KOPT-K1 (cell line): ENCODE measurements around the gene FANCE.

Source experiments
- H3K27ac ChIP-seq: fragments of 200-600 bp; sonication (generic); 2 replicates; pipeline ENCODE4 v1.5.1; 2016; ENCODE audit warnings: antibody characterized with exemption, mild to moderate bottlenecking, low read depth, low read length; ENCODE audit not compliant: poor library complexity, severe bottlenecking
- H3K36me3 ChIP-seq: fragments of 200-600 bp; sonication (generic); 2 replicates; pipeline ENCODE4 v1.5.1; 2017; ENCODE audit warnings: antibody characterized with exemption, mild to moderate bottlenecking, low read length, moderate library complexity; ENCODE audit not compliant: insufficient read depth
- H3K9me3 ChIP-seq: fragments of 200-600 bp; sonication (generic); 2 replicates; pipeline ENCODE4 v1.5.1; 2017; ENCODE audit warnings: antibody characterized with exemption, low read length, mild to moderate bottlenecking; ENCODE audit not compliant: insufficient read depth, poor library complexity, severe bottlenecking

The FANCE gene

DNA sequence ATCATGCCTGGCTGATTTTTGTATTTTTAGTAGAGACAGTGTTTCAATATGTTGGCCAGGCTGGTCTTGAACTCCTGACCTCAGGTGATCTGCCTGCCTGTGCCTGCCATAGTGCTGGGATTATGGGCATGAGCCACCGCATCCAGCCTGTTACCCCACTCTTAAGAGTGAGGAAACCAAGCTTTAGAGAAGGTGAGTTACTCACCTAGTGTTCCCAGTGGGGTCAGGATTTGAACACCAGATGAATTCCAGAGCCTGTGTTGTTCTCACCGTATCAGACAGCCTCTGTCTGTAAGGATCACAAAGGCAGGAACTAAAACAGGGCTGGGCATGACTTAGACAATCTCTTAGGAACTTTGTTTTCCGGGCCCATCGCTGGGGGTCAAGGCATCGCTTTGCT is 9.4 kb upstream of the FANCE start:
- Histone ChIP-seq H3K27ac (no peak overlapping the region), H3K9me3 (no peaks in the 10 kb centered on the region), H3K36me3 (no peaks in the 10 kb centered on the region)

- H3K9me3 ChIP-seq, result no peaks in the 10 kb centered on the region
- H3K36me3 ChIP-seq, result no peaks in the 10 kb centered on the region
- no peak overlapping the region for H3K27ac ChIP-seq
Measured at GRCh38 chr6:35443341-35444030, 8.7 kb upstream of the FANCE start.

GRCh38 chr6:35445691-35446090 is 6.4 kb upstream of the FANCE start:
- Histone ChIP-seq H3K9me3 (no peaks in the 10 kb centered on the region), H3K27ac (no peak overlapping the region), H3K36me3 (no peaks in the 10 kb centered on the region)

DNA sequence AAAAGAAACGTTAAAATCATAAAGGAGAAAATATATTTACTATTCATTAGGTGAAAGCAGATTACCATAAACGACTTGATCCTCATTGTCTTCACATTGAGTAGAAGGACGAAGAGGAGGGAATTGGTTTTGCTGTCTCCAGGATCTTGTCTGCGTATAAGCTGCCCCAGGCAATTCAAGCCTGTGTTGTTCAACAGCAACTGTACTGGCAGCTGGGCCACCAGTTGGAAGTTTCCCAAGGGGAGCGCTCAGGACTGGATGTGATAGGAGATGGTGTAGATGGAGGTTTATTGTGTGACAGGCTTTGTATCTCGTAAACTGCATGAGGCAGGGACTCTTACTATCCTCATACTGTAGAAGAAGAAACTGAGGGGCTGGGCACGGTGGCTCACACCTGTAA is 3.9 kb upstream of the FANCE start:
- no peaks in the 10 kb centered on the region for H3K36me3 ChIP-seq
- H3K9me3 ChIP-seq, result no peaks in the 10 kb centered on the region
- no peak overlapping the region for H3K27ac ChIP-seq

DNA sequence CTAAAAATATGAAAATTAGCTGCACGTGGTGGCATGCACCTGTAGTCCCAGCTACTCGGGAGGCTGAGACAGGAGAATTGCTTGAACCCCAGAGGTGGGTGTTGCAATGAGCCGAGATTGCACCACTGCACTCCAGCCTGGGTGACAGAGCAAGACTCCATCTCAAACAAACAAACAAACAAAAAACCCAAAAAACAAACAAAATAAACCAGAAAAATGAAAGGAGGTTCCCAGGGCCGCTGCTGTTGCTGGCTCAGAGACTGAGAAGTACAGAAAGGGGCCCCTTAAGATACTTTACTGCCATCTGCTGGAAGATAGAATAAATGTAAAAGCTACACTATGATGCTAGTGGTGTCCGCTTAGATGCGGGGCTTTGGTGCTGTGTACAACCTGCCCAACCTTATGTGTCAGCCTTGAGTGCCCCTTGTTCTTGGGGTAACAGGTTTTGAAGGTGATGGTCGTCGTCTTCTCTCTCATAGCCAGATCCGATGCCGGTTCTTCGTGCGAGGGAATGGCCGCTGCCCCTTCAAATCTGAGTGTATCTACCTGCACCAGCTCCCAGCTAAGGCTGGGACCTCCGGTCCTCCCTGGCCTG is 2.8 kb upstream of the FANCE start:
- Histone ChIP-seq H3K27ac (no peak overlapping the region), H3K9me3 (no peaks in the 10 kb centered on the region), H3K36me3 (no peaks in the 10 kb centered on the region)

DNA sequence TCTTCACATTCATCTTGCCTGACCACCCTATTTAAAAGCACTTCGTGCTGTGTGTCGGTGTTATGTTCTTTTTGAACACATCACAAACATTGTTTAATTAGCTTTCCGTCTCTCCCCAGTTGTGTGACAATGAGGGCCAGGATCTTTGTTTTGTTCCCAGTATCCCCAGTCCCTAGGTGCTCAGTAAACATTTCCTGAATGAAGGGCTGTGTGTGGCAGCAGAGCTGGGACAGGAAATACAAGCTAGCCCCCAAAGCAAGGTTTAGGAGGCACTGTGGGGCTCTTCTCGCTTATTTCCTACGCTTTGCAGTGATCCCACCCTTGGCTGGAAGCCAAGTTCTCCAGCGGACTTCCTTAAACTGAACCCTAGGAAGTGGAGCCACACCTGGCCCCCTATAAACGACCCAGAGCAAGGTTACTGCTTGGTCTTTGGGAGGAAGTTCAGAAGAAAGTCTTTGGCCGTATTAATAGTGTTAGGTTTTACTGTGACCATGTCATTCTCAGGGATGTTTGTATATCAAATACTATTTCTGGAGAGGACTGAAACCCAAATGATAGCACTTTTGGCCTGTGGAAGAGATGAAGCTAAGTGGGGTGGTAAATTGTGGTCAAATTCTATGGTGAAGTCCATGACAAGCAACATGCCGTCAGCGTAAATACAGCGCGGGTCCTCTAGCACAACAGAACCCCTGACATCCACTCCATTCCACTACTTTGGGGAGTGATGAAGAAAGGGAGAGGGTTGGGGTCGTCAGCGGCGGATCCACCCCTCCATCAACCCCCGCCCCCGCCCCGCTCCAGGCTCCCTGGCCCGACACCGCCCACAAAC is 570 bp upstream of the FANCE start:
- H3K27ac ChIP-seq, result peak overlapping the region; percentile 65
- H3K36me3 ChIP-seq, result peaks cover 16% of the 10 kb centered on the region; the same call in 1 of the 2 replicates
- H3K9me3 ChIP-seq, result no peaks in the 10 kb centered on the region

GRCh38 chr6:35453236-35453635 is 1.1 kb downstream of the FANCE start:
- peaks cover 31% of the 10 kb centered on the region; the same call in 1 of the 2 replicates for H3K36me3 ChIP-seq
- no peaks in the 10 kb centered on the region for H3K9me3 ChIP-seq
- no peak overlapping the region for H3K27ac ChIP-seq

- no peak overlapping the region for H3K27ac ChIP-seq
- peaks cover 42% of the 10 kb centered on the region; the same call in 1 of the 2 replicates for H3K36me3 ChIP-seq
- no peaks in the 10 kb centered on the region for H3K9me3 ChIP-seq
Measured at GRCh38 chr6:35454391-35455110, 2.4 kb downstream of the FANCE start.

- peaks cover 61% of the 10 kb centered on the region for H3K36me3 ChIP-seq
- no peaks in the 10 kb centered on the region for H3K9me3 ChIP-seq
- no peak overlapping the region for H3K27ac ChIP-seq
Measured at GRCh38 chr6:35457907-35458306, 5.8 kb downstream of the FANCE start.

- H3K9me3 ChIP-seq, result no peaks in the 10 kb centered on the region
- no peak overlapping the region for H3K27ac ChIP-seq
- peaks cover 58% of the 10 kb centered on the region for H3K36me3 ChIP-seq
Measured at GRCh38 chr6:35461270-35461669, 9.1 kb downstream of the FANCE start.

GRCh38 chr6:35463292-35463691 is 11.2 kb downstream of the FANCE start:
- no peaks in the 10 kb centered on the region for H3K9me3 ChIP-seq
- no peak overlapping the region for H3K27ac ChIP-seq
- H3K36me3 ChIP-seq, result peaks cover 46% of the 10 kb centered on the region

DNA sequence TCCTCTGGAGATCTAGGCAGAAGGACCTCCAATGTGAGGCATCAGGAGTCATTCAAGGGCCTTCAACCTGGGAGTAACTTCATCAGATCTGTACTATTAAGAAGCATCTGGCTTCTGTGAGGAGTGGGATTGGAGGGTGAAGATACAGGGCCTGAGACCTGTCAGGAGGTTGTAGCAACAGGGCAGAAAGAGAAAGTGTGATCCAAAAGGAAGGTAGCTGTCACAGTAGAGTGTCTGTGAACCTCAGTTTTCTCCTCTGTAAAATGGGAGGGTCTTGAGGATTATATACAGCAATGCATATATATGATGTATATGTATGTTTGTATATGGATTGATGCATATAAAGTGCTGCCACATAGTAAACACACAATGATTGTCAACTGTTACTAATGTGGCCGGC is 13.5 kb downstream of the FANCE start:
- Histone ChIP-seq H3K27ac (no peak overlapping the region), H3K36me3 (peaks cover 48% of the 10 kb centered on the region), H3K9me3 (no peaks in the 10 kb centered on the region)

- no peaks in the 10 kb centered on the region for H3K9me3 ChIP-seq
- peak within 1 kb of the TSS; percentile 91 for H3K27ac ChIP-seq
- peaks cover 63% of the 10 kb centered on the region for H3K36me3 ChIP-seq
Measured at GRCh38 chr6:35468181-35468979, 16.2 kb downstream of the FANCE start, which contains the start of gene RPL10A. Gene RPL10A, plus strand, starts transcription at chr6:35468401. Its CDS starts 34 bp downstream, at chr6:35468435.
